Activated gamma-delta T cell treated with Interleukin-2 at 50 U/mL for 16 hours (primary cell): Measurements from ENCODE around the gene POLR1A.

ENCODE experiments used
- DNase-seq: peaks from one replicate; pipeline ENCODE4 v3.0.0-alpha.2; 2020

The POLR1A gene

GRCh38 chr2:86019121-86019520 is 86.6 kb downstream of the POLR1A start:
- DNase-seq: no peak

- DNase-seq: no peak
These were observed 87.5 kb downstream of the POLR1A start for GRCh38 chr2:86017901-86018896.

DNA sequence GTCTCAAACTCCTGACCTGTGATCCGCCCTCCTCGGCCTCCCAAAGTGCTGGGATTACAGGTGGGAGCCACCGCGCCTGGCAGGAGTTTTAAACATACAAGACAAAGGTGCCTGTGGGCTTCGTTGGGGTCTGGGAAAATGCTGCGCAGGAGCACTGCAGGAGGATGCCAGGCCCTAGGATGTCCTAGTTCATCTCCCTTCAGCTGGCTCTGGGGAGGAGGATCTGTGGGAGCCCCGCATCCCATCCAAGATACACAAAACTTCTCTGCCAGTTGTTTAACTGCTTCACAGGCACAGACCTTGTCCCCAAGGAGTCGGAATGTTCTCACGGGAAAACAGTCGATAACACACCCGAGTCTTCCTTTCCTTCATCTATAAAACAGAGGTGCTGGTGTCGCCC is 89.1 kb downstream of the POLR1A start:
- no peak for DNase-seq

- no peak for DNase-seq
These were observed 90.0 kb downstream of the POLR1A start for GRCh38 chr2:86015699-86016098.

- DNase-seq: no peak
These were observed 90.7 kb downstream of the POLR1A start for GRCh38 chr2:86015006-86015405.

DNA sequence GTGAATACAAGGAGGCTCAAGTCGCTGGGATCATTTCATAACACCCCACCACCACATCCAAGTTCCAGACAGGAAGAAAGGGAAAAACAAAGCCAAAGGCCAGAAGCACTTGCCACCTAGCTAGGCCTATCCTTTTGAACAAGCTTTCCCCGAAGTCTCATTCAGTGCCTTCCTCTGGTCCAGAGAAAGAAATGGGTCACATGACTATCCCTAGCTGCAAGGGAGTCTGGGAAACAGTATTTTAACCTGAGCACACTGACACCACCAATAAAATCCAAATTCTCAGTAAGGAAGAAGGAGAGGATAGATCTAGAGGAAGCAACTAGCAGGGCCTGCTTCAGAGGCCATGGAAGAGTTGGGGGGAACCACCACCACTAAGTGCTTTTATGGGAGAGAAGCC is 91.2 kb downstream of the POLR1A start:
- DNase-seq: no peak

DNA sequence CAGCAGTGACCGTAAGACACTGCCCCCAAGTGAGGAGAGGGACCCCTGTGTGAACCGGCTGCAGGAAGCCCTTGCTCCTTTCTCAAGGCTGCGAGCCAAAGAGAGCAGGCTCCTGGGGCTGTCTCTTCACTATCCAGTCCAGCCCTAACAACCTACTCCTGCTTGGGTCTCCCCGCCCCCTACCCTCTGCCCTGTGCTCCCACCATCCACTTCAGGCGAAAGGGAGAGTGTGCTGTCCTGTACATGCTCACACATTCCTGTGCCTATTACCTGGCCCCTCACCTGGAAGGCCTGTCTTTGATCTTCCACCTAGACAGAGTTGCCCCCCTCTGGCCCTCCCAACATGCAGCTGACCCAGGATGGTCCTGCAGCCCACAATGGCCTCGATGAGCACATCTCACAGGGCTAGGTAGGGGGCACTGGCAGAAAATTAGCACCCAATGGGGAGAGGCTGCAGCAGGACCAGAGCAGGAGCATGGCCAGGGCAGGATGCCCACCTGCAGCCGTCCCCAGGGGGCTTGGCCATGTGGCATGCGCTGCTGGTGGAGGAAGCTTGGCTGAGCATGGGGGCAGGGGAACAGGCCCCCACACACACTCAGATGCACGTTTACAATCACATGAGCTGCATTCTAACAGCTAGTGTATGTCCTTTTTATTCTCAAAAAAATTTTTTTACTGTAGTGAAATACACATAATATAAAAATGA is 93.5 kb downstream of the POLR1A start:
- no peak for DNase-seq

DNA sequence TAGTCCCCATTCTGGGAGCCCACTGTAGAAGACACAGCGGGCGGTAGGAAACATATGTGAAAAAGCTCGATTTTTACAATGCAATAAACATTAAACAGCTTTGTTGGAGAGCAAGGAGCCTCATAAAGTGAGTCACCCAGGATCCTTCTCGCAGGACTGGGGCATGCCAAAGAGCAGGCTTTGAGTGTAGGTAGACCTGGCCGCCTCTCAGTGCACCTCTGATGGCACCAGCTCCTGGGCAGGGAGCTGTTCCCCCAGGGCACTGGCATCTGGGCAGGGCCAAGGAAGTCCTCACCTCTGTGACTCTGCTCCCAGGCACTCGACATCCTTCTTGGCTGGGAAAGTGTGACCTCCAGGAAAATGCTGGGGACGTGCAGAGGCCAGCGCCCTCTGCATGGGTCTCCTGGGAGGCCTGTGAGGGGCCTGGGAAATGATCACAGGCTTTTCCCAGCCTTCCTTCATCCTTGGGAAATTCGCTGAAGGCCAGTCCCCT is 94.2 kb downstream of the POLR1A start:
- no peak for DNase-seq

DNA sequence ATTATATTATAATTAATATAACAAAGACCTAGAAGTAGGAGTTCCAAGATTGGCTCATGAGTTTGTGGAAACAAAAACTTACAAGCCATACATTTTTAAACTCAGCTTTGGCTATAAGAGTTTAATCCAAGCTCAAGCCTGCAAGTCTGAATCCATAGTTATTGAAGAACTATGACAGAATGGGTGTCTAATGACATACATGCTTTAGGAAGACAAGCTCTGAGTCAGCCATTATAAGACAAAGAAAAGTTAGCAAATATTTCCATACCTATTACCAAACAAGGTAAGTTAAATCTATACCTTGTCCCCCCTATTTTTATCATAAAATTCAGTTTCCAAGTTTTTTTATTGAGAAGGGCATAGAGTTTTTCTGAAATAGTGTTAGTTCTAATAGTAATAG is 95.6 kb downstream of the POLR1A start:
- DNase-seq: no peak

GRCh38 chr2:86006524-86006923 is 99.2 kb downstream of the POLR1A start:
- DNase-seq: no peak

- DNase-seq: no peak
These were observed 101.7 kb downstream of the POLR1A start for GRCh38 chr2:86003967-86004366.

- DNase-seq: no peak
These were observed 102.6 kb downstream of the POLR1A start for GRCh38 chr2:86003104-86003503.

DNA sequence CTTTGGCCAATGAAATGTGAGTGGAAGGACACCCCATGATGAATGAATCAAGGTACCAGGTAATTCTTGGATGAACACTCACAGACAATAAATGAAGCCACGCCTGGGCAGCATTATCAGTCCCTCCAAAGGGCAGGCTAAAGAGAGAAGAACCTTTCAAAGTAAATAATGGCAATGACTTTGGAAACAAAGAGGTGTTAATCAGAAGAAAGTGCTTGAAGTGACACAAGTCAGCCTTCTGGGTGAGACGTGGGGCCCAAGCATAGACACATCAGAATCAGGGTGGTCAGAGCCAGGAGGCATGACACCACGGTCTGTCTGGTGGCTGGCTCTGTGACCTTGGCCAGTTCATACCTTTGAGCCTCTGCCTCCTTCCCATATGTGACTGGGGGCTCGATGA is 103.3 kb downstream of the POLR1A start:
- no peak for DNase-seq

DNA sequence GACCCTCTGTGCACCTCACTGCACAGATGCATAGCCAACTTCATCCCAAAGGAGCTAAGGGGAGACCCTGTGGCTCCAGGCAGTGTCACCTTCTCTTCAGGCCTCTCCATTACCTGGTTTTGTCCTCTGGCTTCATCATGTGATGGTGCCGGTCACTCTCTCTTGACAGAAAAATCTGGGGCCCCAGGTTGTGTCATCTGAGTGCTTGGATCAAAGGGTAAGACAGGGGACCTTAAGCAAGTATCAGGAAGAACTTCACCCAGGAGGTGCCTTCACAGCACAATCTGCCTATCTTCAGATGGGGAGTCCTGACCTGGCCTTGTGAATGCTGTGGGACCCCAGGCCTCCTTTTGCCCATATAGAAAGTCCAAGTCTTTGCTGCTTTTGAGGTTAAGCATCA is 104.4 kb downstream of the POLR1A start:
- no peak for DNase-seq

DNA sequence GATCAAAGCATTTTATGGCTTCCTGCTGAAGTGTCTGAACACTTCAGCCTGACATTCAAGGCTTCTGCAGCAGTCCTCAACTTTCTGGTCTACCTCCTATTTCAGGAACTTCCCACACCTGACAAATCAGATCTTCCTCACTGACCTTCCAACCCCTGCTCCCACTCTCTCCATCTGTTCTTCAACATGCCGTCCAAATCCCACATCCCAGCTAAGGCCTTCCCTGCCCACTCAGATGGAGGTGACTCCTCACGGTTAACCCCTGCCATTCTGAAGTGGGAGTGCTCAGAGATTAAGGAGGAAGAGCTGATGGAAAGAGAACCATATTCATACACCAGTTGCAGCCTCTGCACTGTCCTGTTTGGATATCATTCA is 104.8 kb downstream of the POLR1A start:
- DNase-seq: no peak

DNA sequence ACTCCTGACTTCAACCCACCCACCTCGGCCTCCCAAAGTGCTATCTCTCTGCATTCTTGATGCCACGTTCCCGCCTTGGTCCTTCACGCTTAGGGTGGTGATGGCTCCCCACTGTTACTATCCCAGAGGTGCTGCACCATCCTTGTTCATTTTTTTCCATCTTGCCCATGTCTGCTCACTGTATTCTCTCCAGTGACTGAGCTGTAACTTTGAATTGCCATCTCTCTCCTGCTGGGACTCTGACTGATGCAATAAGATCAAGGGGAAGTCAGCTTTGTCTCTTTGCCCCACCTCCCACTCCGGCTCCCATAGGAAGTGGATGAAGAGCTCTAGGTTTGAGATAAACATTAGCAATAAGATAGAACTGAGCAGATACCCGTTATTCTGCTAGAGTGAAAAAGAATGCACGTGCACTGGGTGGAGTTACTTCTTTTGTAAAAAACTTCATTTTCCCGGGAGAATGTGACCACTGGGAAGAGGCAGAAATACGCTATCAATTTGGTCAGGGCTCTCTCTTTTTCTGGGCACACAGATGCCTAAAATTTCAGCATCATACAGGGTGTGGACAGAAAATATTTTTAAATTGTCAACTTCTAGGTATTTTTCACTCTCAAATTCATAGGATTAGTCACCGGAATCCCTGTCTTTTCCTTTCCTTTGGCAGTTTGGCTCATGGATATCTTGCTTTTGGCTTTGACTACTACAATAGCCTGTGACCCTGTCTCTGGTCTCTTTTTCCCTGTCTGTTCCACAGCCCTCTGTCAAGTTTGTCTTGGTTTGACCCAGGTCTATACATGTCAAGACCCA is 105.4 kb downstream of the POLR1A start:
- no peak for DNase-seq

DNA sequence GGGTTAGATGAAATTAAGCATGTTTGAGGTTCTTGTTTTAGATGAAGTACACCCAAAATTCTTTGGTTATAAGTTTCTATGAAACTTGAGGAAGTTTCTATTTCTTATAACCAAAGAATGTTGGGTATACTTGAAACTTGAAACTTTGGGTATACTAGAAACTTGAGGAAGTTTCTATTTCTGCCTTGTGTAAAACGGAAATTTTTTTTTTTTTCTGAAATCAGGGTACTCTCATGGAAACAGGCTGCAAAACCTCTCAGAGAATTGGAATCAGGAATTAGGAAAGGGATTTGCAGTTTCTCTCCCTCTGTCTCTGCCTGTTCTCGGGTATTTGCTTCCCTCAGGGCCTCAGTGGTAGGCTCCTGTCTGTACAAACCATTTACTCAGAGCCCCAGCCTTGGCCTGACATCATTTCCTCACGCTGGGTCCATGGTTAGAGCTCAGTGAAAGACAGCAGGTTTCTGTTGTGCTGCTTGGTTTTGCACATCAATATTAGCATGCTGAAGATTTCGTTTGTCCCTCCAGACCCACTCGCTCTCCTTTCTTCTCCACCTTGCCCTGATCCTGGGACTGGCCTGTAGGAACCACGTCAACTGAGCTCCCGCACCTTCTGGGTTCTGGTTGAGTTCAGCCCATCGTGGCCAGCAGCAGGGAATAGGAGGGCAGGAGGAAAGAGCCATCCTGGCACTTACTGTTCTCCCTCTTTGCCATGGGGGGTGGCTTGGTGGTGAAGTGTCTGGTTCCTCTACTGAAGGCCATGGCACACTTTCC is 106.4 kb downstream of the POLR1A start:
- peak; percentile 32 for DNase-seq

DNA sequence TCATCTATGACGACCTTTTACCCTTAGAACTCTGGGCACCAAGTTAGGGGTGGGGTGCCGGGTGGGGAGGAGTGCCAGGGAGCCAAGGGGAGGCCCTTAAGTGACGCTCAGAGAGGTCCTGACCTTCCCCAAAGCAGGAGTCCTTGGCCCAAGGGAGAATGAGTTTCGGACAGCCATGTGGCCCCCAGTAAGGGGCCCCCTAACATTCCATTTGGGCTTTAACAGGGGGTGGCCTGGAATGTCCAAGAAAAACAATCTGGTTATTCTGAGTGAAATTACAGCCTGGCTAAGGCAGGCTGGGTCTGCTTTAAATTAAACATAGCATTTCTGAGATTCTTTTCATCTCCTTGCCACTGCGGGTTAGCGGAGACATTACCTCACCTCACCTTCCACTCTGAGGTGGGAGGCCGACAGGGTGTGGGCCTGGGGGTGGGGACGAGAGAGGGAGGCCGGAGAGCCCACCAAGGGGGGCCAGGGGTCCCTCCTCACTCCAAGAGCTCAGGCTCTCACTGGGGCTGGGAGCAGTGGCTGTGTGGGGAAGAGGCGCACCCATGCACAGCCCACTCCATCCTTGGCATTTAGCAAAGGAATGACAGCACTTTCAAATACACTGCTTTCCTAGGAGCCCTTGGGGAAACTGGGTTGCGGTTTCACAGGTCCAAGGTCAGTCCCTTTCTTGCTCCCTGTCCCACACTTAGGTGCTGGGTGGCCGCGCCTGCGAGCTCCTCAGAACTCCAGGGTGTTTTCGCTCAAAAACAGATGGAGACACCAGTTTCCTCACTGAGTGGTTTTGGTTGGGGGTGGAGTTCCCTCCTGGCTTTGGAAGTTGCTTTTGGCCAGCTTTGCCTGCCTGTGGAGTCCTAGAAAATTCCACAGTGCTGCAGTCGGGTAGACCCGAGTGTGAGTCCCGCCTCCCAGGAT is 107.4 kb downstream of the POLR1A start:
- DNase-seq: no peak

DNA sequence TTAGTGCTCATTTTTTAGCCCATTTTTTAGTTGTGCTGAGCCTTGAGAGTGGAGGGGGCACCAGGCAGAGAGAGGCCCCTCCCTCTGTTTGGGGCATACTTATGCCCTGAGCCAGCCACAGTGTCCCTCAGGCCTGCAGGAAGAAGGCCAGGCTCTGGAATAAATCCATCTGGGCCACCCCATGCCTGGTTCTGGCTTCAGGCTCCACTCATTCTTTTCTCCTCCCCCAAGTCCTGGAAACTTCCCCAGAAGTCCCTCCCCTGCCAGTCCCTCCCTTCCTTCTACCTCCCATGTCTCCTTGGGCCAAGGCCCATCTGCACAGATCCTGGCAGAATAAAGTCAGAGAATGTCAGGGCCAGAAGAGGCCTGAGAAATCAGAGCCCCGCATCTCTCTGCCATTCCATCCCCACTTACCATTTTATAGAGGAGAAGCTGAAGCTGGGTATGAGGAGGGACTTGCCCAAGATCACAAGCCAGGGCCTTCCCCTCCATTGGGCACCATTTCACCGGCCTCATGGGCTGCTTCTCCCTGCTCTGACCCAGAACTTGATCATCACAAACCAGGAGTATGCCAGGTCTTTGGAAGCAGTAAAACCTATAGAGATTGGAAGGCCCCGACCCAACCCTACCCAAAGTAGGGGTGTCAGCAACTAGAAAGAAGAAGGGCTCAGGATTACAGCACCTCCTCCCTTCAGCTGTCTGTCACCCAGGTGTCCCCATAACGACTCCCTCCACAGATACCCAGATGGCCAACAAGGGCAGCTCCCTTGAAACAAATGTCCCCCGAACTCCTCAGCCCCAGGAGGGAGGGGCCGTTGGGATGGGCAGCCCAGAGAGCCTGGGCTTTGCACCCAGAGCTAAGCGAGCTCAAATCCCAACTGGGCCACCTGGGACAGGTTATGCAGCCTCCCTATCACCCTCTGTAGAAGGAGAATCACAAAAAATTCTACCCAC is 108.4 kb downstream of the POLR1A start:
- no peak for DNase-seq

DNA sequence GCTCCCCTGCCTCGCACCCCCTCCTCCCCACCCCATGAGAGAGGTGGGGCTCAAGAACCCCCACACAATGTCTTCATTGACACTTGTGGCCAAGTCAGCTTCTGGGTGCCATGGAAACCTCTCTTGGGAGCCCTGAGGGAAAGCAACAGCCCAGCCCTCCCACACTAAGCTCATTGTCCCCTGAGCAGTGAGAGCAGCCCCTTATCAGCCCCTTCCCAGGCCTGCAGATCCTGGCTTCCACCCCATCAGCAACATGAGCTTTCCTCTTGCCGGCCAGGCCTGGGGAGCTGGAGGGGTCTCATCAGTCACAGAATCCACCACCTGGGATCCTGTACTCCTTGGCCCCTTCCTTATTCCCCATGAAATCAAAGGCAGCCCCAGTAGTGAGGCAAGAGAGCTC is 109.1 kb downstream of the POLR1A start:
- no peak for DNase-seq
